A549 (cell line): ENCODE data around the gene PTMS.

Experiments used
- BHLHE40 ChIP-seq: IDR thresholded peaks from 2 replicates; pipeline ENCODE4 v1.6.1; 2012; ENCODE audit warnings: low read depth, low read length, inconsistent platforms
- CBX2 ChIP-seq: fragments of 200-600 bp; sonication (generic); IDR thresholded peaks from 2 replicates; pipeline ENCODE4 v1.6.1; 2016; ENCODE audit warnings: low read depth, mild to moderate bottlenecking, borderline replicate concordance
- CEBPB ChIP-seq, 2 experiments: fragments of >200 bp in 1 of 2; sonication (Bioruptor Twin) in 1 of 2; formaldehyde crosslinking in 1 of 2; IDR thresholded peaks; 2 replicates each; pipeline ENCODE4 v1.6.1; 2012 to 2016
- CTCF ChIP-seq: fragments of >200 bp; sonication (Bioruptor Twin); formaldehyde crosslinking; IDR thresholded peaks from 3 replicates; pipeline ENCODE4 v1.5.1; 2016
- EP300 ChIP-seq, 2 experiments: fragments of >200 bp; sonication (Bioruptor Twin); formaldehyde crosslinking; IDR thresholded peaks; 2 replicates in 1 of 2; 3 replicates in 1 of 2; pipeline ENCODE4 v1.6.1; 2016 to 2017
- JUN ChIP-seq, 2 experiments: fragments of >200 bp; sonication (Bioruptor Twin); formaldehyde crosslinking; IDR thresholded peaks; 2 replicates in 1 of 2; 3 replicates in 1 of 2; pipeline ENCODE4 v1.6.1; 2016 to 2017
- JUNB ChIP-seq: fragments of >200 bp; sonication (Bioruptor Twin); formaldehyde crosslinking; IDR thresholded peaks from 2 replicates; pipeline ENCODE4 v1.6.1; 2016
- MYC ChIP-seq: IDR thresholded peaks from 2 replicates; pipeline ENCODE4 v1.6.1; 2012; ENCODE audit warnings: mild to moderate bottlenecking, inconsistent platforms, low read length, improper control_type of control experiment, borderline replicate concordance
- POLR2A ChIP-seq: IDR thresholded peaks from 2 replicates; pipeline ENCODE4 v1.6.1; 2012; ENCODE audit warnings: mild to moderate bottlenecking, low read length
- TF ChIP-seq, protein P1 (sequence below): fragments of 200-600 bp; sonication (generic); IDR thresholded peaks from 2 replicates; pipeline ENCODE4 v1.6.1; 2016; ENCODE audit warnings: antibody characterized with exemption, mild to moderate bottlenecking, moderate library complexity
- TF ChIP-seq, protein P2 (sequence below): IDR thresholded peaks from 2 replicates; pipeline ENCODE4 v1.6.1; 2012
- TF ChIP-seq, protein P3 (sequence below): fragments of 250-450 bp; sonication (Bioruptor Pico); IDR thresholded peaks from 2 replicates; pipeline ENCODE4 v1.5.0; 2021; ENCODE audit warnings: mild to moderate bottlenecking, moderate library complexity, borderline replicate concordance
- TF ChIP-seq, protein P4 (sequence below): IDR thresholded peaks from 2 replicates; pipeline ENCODE4 v1.6.1; 2012

DNA sequence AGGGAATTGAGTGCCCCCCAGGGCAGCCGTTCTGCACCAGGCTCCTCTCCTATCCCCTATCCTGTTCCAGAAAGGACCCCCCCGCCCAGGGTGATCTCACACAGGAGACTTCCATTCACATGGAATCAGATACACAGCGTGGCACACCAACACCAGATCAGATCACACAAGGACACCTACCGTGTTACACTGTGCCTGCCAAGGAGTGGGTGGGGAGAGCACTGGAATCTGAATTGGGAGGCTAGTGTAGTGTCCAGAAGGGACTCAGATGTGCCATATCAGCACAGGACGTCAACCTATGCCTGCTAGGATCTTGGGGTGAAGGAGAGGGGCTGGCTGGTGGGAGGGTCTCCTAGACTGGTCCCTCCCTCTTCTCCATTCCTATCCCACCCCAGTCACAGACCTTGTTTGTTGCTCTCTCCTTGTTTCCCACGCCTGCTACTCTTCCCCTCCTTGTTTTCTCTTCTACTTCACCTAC is 2.3 kb downstream of the PTMS start:
- TF ChIP-seq CTCF (no peak), CBX2 (no peak), POLR2A (no peak), BHLHE40 (no peak), CEBPB (IDR thresholded peaks at IDR 0.05) (no peak), JUNB (no peak), MYC (no peak), JUN (IDR thresholded peaks at IDR 0.05) (no peak), EP300 (IDR thresholded peaks at IDR 0.05) (no peak)
- TF ChIP-seq, protein P1, sequence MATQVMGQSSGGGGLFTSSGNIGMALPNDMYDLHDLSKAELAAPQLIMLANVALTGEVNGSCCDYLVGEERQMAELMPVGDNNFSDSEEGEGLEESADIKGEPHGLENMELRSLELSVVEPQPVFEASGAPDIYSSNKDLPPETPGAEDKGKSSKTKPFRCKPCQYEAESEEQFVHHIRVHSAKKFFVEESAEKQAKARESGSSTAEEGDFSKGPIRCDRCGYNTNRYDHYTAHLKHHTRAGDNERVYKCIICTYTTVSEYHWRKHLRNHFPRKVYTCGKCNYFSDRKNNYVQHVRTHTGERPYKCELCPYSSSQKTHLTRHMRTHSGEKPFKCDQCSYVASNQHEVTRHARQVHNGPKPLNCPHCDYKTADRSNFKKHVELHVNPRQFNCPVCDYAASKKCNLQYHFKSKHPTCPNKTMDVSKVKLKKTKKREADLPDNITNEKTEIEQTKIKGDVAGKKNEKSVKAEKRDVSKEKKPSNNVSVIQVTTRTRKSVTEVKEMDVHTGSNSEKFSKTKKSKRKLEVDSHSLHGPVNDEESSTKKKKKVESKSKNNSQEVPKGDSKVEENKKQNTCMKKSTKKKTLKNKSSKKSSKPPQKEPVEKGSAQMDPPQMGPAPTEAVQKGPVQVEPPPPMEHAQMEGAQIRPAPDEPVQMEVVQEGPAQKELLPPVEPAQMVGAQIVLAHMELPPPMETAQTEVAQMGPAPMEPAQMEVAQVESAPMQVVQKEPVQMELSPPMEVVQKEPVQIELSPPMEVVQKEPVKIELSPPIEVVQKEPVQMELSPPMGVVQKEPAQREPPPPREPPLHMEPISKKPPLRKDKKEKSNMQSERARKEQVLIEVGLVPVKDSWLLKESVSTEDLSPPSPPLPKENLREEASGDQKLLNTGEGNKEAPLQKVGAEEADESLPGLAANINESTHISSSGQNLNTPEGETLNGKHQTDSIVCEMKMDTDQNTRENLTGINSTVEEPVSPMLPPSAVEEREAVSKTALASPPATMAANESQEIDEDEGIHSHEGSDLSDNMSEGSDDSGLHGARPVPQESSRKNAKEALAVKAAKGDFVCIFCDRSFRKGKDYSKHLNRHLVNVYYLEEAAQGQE: no peak
- TF ChIP-seq, protein P2, sequence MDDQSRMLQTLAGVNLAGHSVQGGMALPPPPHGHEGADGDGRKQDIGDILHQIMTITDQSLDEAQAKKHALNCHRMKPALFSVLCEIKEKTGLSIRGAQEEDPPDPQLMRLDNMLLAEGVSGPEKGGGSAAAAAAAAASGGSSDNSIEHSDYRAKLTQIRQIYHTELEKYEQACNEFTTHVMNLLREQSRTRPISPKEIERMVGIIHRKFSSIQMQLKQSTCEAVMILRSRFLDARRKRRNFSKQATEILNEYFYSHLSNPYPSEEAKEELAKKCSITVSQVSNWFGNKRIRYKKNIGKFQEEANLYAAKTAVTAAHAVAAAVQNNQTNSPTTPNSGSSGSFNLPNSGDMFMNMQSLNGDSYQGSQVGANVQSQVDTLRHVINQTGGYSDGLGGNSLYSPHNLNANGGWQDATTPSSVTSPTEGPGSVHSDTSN: no peak
- TF ChIP-seq, protein P3, sequence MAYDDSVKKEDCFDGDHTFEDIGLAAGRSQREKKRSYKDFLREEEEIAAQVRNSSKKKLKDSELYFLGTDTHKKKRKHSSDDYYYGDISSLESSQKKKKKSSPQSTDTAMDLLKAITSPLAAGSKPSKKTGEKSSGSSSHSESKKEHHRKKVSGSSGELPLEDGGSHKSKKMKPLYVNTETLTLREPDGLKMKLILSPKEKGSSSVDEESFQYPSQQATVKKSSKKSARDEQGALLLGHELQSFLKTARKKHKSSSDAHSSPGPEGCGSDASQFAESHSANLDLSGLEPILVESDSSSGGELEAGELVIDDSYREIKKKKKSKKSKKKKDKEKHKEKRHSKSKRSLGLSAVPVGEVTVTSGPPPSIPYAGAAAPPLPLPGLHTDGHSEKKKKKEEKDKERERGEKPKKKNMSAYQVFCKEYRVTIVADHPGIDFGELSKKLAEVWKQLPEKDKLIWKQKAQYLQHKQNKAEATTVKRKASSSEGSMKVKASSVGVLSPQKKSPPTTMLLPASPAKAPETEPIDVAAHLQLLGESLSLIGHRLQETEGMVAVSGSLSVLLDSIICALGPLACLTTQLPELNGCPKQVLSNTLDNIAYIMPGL (CRISPR knock-in tag): no peak
- TF ChIP-seq, protein P4, sequence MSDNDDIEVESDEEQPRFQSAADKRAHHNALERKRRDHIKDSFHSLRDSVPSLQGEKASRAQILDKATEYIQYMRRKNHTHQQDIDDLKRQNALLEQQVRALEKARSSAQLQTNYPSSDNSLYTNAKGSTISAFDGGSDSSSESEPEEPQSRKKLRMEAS: no peak
